ENCODE results near the gene GRIN2A. TPM values are rescaled to one million over a fixed set of nuclear protein-coding genes. Genes with fewer than 3 reads are reported as not detected.

Gene GRIN2A
- total and polyA plus RNA-seq, 5 donors from 2014 or later = not detected

- no peak overlapping the region for H3K4me3 Mint-ChIP-seq
- ATAC-seq (ENCODE audit: low read depth in 2 of 2) (no peak), DNase-seq (peak in 1 of 3 donors; percentile 14)
These were observed 1.5 kb downstream of the GRIN2A start for GRCh38 chr16:10180771-10181163.

GRCh38 chr16:10180042-10180770, 2.0 kb downstream of the GRIN2A start:
- ATAC-seq (ENCODE audit: low read depth in 2 of 2) (no peak), DNase-seq (no peak)
- H3K4me3 ChIP-seq (ENCODE audit: low read depth, low read length) = no peak overlapping the region
- Mint-ChIP-seq H3K4me1 (peaks cover 0 to 15% (median 2%) of the 10 kb centered on the region in 4 donors), H3K27me3 (peaks cover 53% of the 10 kb centered on the region), H3K36me3 (no peaks in the 10 kb centered on the region), H3K27ac (no peak overlapping the region), H3K4me3 (peak overlapping the region in 1 of 4 donors; percentile 55), H3K9me3 (peaks cover 0 to 9% (median 0%) of the 10 kb centered on the region in 7 donors)
- no peak overlapping the region for H3K27ac ChIP-seq (ENCODE audit: insufficient read depth, low read length, poor library complexity, severe bottlenecking)
- no peaks in the 10 kb centered on the region for H3K9me3 ChIP-seq (ENCODE audit: control insufficient read depth in 2 of 2, low read length in 2 of 2)
- H3K36me3 ChIP-seq (ENCODE audit: control insufficient read depth, insufficient read depth, low read length) = no peaks in the 10 kb centered on the region
- H3K4me1 ChIP-seq (ENCODE audit: control insufficient read depth, insufficient read depth, low read length, poor library complexity, severe bottlenecking) = peaks cover 10% of the 10 kb centered on the region
- H3K27me3 ChIP-seq (ENCODE audit: control insufficient read depth, insufficient read depth, low read length) = peaks cover 4% of the 10 kb centered on the region

More at GRCh38 chr16:10180771-10181163, 1.5 kb downstream of the GRIN2A start:
- H3K27me3 ChIP-seq (ENCODE audit: control insufficient read depth, insufficient read depth, low read length) = peaks cover 4% of the 10 kb centered on the region
- Mint-ChIP-seq H3K27ac (peak overlapping the region in 1 of 3 donors; percentile 38), H3K36me3 (no peaks in the 10 kb centered on the region), H3K27me3 (peaks cover 54% of the 10 kb centered on the region), H3K9me3 (peaks cover 0 to 9% (median 0%) of the 10 kb centered on the region in 7 donors), H3K4me1 (peaks cover 0 to 15% (median 2%) of the 10 kb centered on the region in 4 donors)
- no peaks in the 10 kb centered on the region for H3K36me3 ChIP-seq (ENCODE audit: control insufficient read depth, insufficient read depth, low read length)
- H3K27ac ChIP-seq (ENCODE audit: insufficient read depth, low read length, poor library complexity, severe bottlenecking) = no peak overlapping the region
- H3K4me1 ChIP-seq (ENCODE audit: control insufficient read depth, insufficient read depth, low read length, poor library complexity, severe bottlenecking) = peaks cover 10% of the 10 kb centered on the region
- no peak overlapping the region for H3K4me3 ChIP-seq (ENCODE audit: low read depth, low read length)
- no peaks in the 10 kb centered on the region for H3K9me3 ChIP-seq (ENCODE audit: control insufficient read depth in 2 of 2, low read length in 2 of 2)

GRCh38 chr16:10178526-10178925, 3.7 kb downstream of the GRIN2A start:
- Mint-ChIP-seq H3K27me3 (peaks cover 41% of the 10 kb centered on the region), H3K4me3 (no peak overlapping the region), H3K27ac (no peak overlapping the region), H3K9me3 (peaks cover 0 to 9% (median 0%) of the 10 kb centered on the region in 7 donors), H3K36me3 (no peaks in the 10 kb centered on the region), H3K4me1 (peaks cover 0 to 15% (median under 1%) of the 10 kb centered on the region in 4 donors)
- no peaks in the 10 kb centered on the region for H3K27me3 ChIP-seq (ENCODE audit: control insufficient read depth, insufficient read depth, low read length)
- no peak overlapping the region for H3K27ac ChIP-seq (ENCODE audit: insufficient read depth, low read length, poor library complexity, severe bottlenecking)
- H3K4me3 ChIP-seq (ENCODE audit: low read depth, low read length) = no peak overlapping the region
- peaks cover 10% of the 10 kb centered on the region for H3K4me1 ChIP-seq (ENCODE audit: control insufficient read depth, insufficient read depth, low read length, poor library complexity, severe bottlenecking)
- ATAC-seq (ENCODE audit: low read depth in 2 of 2) (no peak), DNase-seq (no peak)
- no peaks in the 10 kb centered on the region for H3K9me3 ChIP-seq (ENCODE audit: control insufficient read depth in 2 of 2, low read length in 2 of 2)
- H3K36me3 ChIP-seq (ENCODE audit: control insufficient read depth, insufficient read depth, low read length) = no peaks in the 10 kb centered on the region

DNA sequence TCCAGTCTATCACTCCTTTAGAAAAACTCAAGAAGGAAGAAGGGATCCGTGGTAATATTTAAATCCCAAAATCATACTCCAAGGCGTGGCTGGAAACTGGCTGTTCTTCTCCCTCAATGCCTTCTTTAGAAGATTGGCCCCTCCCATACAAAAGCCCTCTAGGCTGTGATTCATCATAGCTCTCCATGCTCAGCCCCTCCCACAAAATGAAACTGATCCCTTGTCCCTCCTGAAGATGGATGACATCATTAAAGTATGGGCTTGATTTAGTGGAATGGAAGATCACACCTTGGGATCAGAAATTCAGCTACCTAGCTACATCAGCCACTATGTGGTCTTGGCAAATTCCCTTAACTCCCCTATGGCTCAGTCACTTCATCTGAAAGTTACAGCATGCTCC, 4.1 kb downstream of the GRIN2A start:
- Histone ChIP-seq H3K9me3 (ENCODE audit: control insufficient read depth in 2 of 2, low read length in 2 of 2) (no peaks in the 10 kb centered on the region), H3K27me3 (ENCODE audit: control insufficient read depth, insufficient read depth, low read length) (no peaks in the 10 kb centered on the region), H3K36me3 (ENCODE audit: control insufficient read depth, insufficient read depth, low read length) (no peaks in the 10 kb centered on the region), H3K4me3 (ENCODE audit: low read depth, low read length) (no peak overlapping the region), H3K4me1 (ENCODE audit: control insufficient read depth, insufficient read depth, low read length, poor library complexity, severe bottlenecking) (peaks cover 10% of the 10 kb centered on the region), H3K27ac (ENCODE audit: insufficient read depth, low read length, poor library complexity, severe bottlenecking) (no peak overlapping the region)
- peak overlapping the region in 1 of 3 donors; percentile 53 for H3K27ac Mint-ChIP-seq
- no peak overlapping the region for H3K4me3 Mint-ChIP-seq
- peaks cover 37% of the 10 kb centered on the region for H3K27me3 Mint-ChIP-seq
- ATAC-seq (ENCODE audit: low read depth in 2 of 2) (no peak), DNase-seq (no peak)
- H3K36me3 Mint-ChIP-seq = no peaks in the 10 kb centered on the region
- H3K9me3 Mint-ChIP-seq = peaks cover 0 to 9% (median 0%) of the 10 kb centered on the region in 7 donors
- peaks cover 0 to 12% (median 0%) of the 10 kb centered on the region in 4 donors for H3K4me1 Mint-ChIP-seq

- H3K36me3 Mint-ChIP-seq = no peaks in the 10 kb centered on the region
- no peak overlapping the region for H3K4me3 Mint-ChIP-seq
- H3K27ac ChIP-seq (ENCODE audit: insufficient read depth, low read length, poor library complexity, severe bottlenecking) = no peak overlapping the region
- H3K9me3 ChIP-seq (ENCODE audit: control insufficient read depth in 2 of 2, low read length in 2 of 2) = no peaks in the 10 kb centered on the region
- ATAC-seq (ENCODE audit: low read depth in 2 of 2) (no peak), DNase-seq (no peak)
- H3K4me1 ChIP-seq (ENCODE audit: control insufficient read depth, insufficient read depth, low read length, poor library complexity, severe bottlenecking) = no peaks in the 10 kb centered on the region
- no peaks in the 10 kb centered on the region for H3K4me1 Mint-ChIP-seq
- H3K36me3 ChIP-seq (ENCODE audit: control insufficient read depth, insufficient read depth, low read length) = no peaks in the 10 kb centered on the region
- peaks cover 24% of the 10 kb centered on the region for H3K27me3 Mint-ChIP-seq
- H3K9me3 Mint-ChIP-seq = peaks cover 0 to 15% (median 0%) of the 10 kb centered on the region in 7 donors
- H3K27me3 ChIP-seq (ENCODE audit: control insufficient read depth, insufficient read depth, low read length) = no peaks in the 10 kb centered on the region
- H3K4me3 ChIP-seq (ENCODE audit: low read depth, low read length) = no peak overlapping the region
- H3K27ac Mint-ChIP-seq = no peak overlapping the region
These were observed 9.2 kb downstream of the GRIN2A start for GRCh38 chr16:10172848-10173655.

DNA sequence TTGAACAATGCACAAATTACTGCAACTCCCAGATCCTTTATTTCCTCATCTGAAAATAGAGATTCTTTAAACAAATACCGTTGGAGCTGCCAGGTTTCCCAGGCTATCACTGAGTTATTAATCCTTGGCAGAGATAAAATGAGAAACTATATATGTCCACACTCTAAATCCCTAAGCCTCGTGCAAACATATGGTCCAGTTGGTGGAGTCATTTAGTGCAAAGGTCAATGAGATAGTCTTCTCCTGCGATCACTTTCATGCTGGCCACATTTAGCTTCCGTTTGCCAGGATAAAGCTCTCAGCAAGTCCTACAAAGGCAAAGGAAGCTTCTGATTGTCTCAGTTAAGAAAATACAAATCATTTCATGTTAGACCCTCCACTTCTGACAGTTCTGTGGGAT, 11.0 kb downstream of the GRIN2A start:
- H3K4me1 ChIP-seq (ENCODE audit: control insufficient read depth, insufficient read depth, low read length, poor library complexity, severe bottlenecking) = no peaks in the 10 kb centered on the region
- no peaks in the 10 kb centered on the region for H3K36me3 ChIP-seq (ENCODE audit: control insufficient read depth, insufficient read depth, low read length)
- no peak overlapping the region for H3K27ac ChIP-seq (ENCODE audit: insufficient read depth, low read length, poor library complexity, severe bottlenecking)
- DNase-seq = no peak
- Mint-ChIP-seq H3K36me3 (no peaks in the 10 kb centered on the region), H3K9me3 (peaks cover 0 to 6% (median 0%) of the 10 kb centered on the region in 7 donors), H3K4me3 (no peak overlapping the region), H3K4me1 (no peaks in the 10 kb centered on the region), H3K27me3 (peaks cover 18% of the 10 kb centered on the region), H3K27ac (no peak overlapping the region)
- no peaks in the 10 kb centered on the region for H3K9me3 ChIP-seq (ENCODE audit: control insufficient read depth in 2 of 2, low read length in 2 of 2)
- H3K27me3 ChIP-seq (ENCODE audit: control insufficient read depth, insufficient read depth, low read length) = no peaks in the 10 kb centered on the region
- H3K4me3 ChIP-seq (ENCODE audit: low read depth, low read length) = no peak overlapping the region
- ATAC-seq (ENCODE audit: low read depth in 2 of 2) = no peak

DNA sequence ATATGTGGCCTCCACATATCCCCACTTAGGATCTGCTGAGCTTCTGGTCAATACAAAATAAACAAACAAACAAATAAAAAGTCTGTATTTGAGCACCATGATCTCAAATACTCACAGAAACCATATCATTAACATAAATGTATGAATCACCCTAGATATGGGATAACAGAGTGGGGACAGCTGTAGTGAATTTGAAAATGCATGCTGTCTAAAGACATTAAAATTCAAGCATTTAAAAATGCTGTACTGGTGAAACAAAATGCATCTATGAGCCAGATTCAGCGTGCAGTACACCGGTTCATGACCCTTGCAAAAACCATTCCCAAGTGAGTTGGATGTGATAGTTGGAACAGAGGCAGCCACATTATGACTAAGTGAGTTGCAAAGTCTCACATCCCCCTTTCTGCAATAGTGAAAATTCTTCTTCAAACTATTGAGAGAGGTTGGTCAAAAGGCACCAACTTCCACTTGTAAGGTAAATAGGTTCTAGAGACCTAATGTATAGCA, 12.3 kb downstream of the GRIN2A start:
- H3K27ac ChIP-seq (ENCODE audit: insufficient read depth, low read length, poor library complexity, severe bottlenecking) = no peak overlapping the region
- DNase-seq (no peak), ATAC-seq (ENCODE audit: low read depth in 2 of 2) (no peak)
- no peaks in the 10 kb centered on the region for H3K4me1 ChIP-seq (ENCODE audit: control insufficient read depth, insufficient read depth, low read length, poor library complexity, severe bottlenecking)
- Mint-ChIP-seq H3K4me3 (no peak overlapping the region), H3K27me3 (peaks cover 11% of the 10 kb centered on the region), H3K9me3 (peaks cover 0 to 6% (median 0%) of the 10 kb centered on the region in 7 donors), H3K36me3 (no peaks in the 10 kb centered on the region), H3K4me1 (no peaks in the 10 kb centered on the region), H3K27ac (no peak overlapping the region)
- H3K4me3 ChIP-seq (ENCODE audit: low read depth, low read length) = no peak overlapping the region
- H3K9me3 ChIP-seq (ENCODE audit: control insufficient read depth in 2 of 2, low read length in 2 of 2) = no peaks in the 10 kb centered on the region
- no peaks in the 10 kb centered on the region for H3K27me3 ChIP-seq (ENCODE audit: control insufficient read depth, insufficient read depth, low read length)
- no peaks in the 10 kb centered on the region for H3K36me3 ChIP-seq (ENCODE audit: control insufficient read depth, insufficient read depth, low read length)
